GM23248 (cell line): Measurements from ENCODE around the gene MPND. TPM values are rescaled to one million over a fixed set of nuclear protein-coding genes. Genes with fewer than 3 reads are reported as not detected.

ENCODE experiments used
- DNase-seq: peaks from one replicate; pipeline ENCODE4 v3.0.0-alpha.2; 2015
- H2AFZ ChIP-seq: fragments of 200-600 bp; sonication (generic); 2 replicates; pipeline ENCODE4 v1.6.1; 2016; ENCODE audit warnings: antibody characterized with exemption
- H3F3A ChIP-seq: fragments of 200-600 bp; sonication (generic); 2 replicates; pipeline ENCODE4 v1.6.1; 2016; ENCODE audit warnings: mild to moderate bottlenecking, antibody characterized with exemption, mixed run types; ENCODE audit not compliant: insufficient read depth
- H3K27ac ChIP-seq: fragments of 200-600 bp; sonication (generic); 2 replicates; pipeline ENCODE4 v1.5.1; 2016; ENCODE audit warnings: mild to moderate bottlenecking
- H3K27me3 ChIP-seq: fragments of 200-600 bp; sonication (generic); replicated peaks from 2 replicates; pipeline ENCODE4 v1.6.1; 2016; ENCODE audit warnings: mild to moderate bottlenecking; ENCODE audit not compliant: insufficient read depth
- H3K36me3 ChIP-seq: fragments of 200-600 bp; sonication (generic); 2 replicates; pipeline ENCODE4 v1.6.1; 2016; ENCODE audit warnings: low read depth, mild to moderate bottlenecking
- H3K4me1 ChIP-seq: fragments of 200-600 bp; sonication (generic); 2 replicates; pipeline ENCODE4 v1.6.1; 2016; ENCODE audit warnings: mild to moderate bottlenecking; ENCODE audit not compliant: insufficient read depth
- H3K4me2 ChIP-seq: fragments of 200-600 bp; sonication (generic); one replicate; pipeline ENCODE4 v1.6.1; 2016; ENCODE audit warnings: mild to moderate bottlenecking; ENCODE audit not compliant: unreplicated experiment
- H3K4me3 ChIP-seq: fragments of 200-600 bp; sonication (generic); 2 replicates; pipeline ENCODE4 v1.5.1; 2016; ENCODE audit warnings: mild to moderate bottlenecking
- H3K79me2 ChIP-seq: fragments of 200-600 bp; sonication (generic); 2 replicates; pipeline ENCODE4 v1.6.1; 2016; ENCODE audit warnings: mild to moderate bottlenecking; ENCODE audit not compliant: insufficient read depth
- H3K9ac ChIP-seq: fragments of 200-600 bp; sonication (generic); 2 replicates; pipeline ENCODE4 v1.6.1; 2016; ENCODE audit warnings: mild to moderate bottlenecking
- H3K9me2 ChIP-seq: fragments of 200-600 bp; sonication (generic); 2 replicates; pipeline ENCODE4 v1.6.1; 2016; ENCODE audit warnings: mixed run types, mild to moderate bottlenecking, moderate library complexity; ENCODE audit not compliant: insufficient read depth
- H3K9me3 ChIP-seq: fragments of 200-600 bp; sonication (generic); one replicate; pipeline ENCODE4 v1.6.1; 2017; ENCODE audit warnings: low read depth
- H4K20me1 ChIP-seq: fragments of 200-600 bp; sonication (generic); 2 replicates; pipeline ENCODE4 v1.6.0; 2016; ENCODE audit not compliant: insufficient read depth
- EZH2 ChIP-seq: fragments of 200-600 bp; sonication (generic); IDR thresholded peaks from 2 replicates; pipeline ENCODE4 v1.6.1; 2018; ENCODE audit warnings: antibody characterized with exemption, mild to moderate bottlenecking; ENCODE audit not compliant: insufficient read depth, poor library complexity, severe bottlenecking
- EZH2phosphoT487 ChIP-seq: fragments of 200-600 bp; sonication (generic); IDR thresholded peaks from 2 replicates; pipeline ENCODE4 v1.6.1; 2018; ENCODE audit warnings: antibody characterized with exemption, moderate library complexity, mild to moderate bottlenecking, low read depth; ENCODE audit not compliant: insufficient read depth
- WGBS, 2 experiments: methylation state at CpG; one replicate each; pipeline ENCODE4 v1.1.6; 2015 to 2017; ENCODE audit warnings: low lambda C conversion rate in 2 of 2, low coverage in 1 of 2; ENCODE audit errors: missing lambda C conversion rate in 2 of 2; 5-methylcytosine and 5-hydroxymethylcytosine counted together
- in situ Hi-C: fragments of 300-500 bp; cut with MboI; formaldehyde crosslinking; loops from 2 replicates; pipeline ENCODE4 v1.15.0; 2020
- polyA plus RNA-seq: library from polyadenylated mRNA; unstranded; fragments of >200 nt; fragmentation: Nextera tagmentation; extraction: Ambion mirVana; gene quantifications from 2 replicates; pipeline ENCODE4 v1.2.1, GENCODE V29; 2016
- total RNA-seq: library from RNA; depleted of rRNA; stranded (reverse); fragments of >200 nt; shearing (Covaris generic); gene quantifications from 2 replicates; pipeline ENCODE4 v1.2.3, GENCODE V29; 2014

The MPND gene
- total and polyA plus RNA-seq, 2 experiments from 2014 or later = 3.0 to 8.4 TPM

DNA sequence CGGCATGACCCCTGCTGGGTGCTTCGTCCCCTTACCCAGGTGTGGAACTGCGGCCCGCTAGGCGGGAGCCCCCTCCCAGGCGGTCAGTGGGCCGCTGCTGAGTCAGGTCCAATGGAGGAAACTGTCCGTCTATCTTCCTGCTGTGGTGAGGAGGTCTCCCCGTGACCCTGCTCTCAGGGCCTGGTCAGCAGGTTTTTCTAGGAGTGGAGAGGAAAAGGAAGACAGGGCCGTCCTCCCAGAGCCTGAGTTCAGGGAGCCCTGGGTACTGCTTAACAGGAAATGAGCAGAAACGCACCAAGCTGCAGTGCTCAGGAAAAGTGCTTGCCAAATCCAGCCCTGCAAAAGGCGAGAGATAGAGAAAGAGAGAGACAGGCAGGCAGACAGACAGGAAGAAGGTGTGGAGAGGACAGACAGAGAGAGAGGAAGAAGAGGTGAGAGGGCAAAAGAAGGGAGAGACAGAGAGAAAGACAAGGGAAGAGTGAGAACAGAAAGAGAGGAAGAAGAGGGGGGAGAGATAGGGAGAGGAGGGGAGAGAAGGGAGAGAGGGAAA, 46.7 kb downstream of the MPND start:
- Histone ChIP-seq H3K27ac (peak overlapping the region; percentile 83), H3K36me3 (no peaks in the 10 kb centered on the region), H3K4me3 (peak overlapping the region; percentile 52), H3K27me3 (no peaks in the 10 kb centered on the region), H3K79me2 (peaks cover 100% of the 10 kb centered on the region), H3K4me2 (peak overlapping the region; percentile 69), H3K9me3 (no peaks in the 10 kb centered on the region), H4K20me1 (peaks cover 19% of the 10 kb centered on the region; the same call in 1 of the 2 replicates), H3K9me2 (no peaks in the 10 kb centered on the region), H3F3A (peaks cover 52% of the 10 kb centered on the region), H2AFZ (no peak overlapping the region), H3K9ac (peak overlapping the region; percentile 70), H3K4me1 (peaks cover 70% of the 10 kb centered on the region)
- in situ Hi-C loops = no loop called here
- WGBS, 2 experiments = 59 to 65% methylated on average over 12 of the region's 12 CpGs
- peak; percentile 64 for DNase-seq
- TF ChIP-seq EZH2 (no peak), EZH2phosphoT487 (no peak)

DNA sequence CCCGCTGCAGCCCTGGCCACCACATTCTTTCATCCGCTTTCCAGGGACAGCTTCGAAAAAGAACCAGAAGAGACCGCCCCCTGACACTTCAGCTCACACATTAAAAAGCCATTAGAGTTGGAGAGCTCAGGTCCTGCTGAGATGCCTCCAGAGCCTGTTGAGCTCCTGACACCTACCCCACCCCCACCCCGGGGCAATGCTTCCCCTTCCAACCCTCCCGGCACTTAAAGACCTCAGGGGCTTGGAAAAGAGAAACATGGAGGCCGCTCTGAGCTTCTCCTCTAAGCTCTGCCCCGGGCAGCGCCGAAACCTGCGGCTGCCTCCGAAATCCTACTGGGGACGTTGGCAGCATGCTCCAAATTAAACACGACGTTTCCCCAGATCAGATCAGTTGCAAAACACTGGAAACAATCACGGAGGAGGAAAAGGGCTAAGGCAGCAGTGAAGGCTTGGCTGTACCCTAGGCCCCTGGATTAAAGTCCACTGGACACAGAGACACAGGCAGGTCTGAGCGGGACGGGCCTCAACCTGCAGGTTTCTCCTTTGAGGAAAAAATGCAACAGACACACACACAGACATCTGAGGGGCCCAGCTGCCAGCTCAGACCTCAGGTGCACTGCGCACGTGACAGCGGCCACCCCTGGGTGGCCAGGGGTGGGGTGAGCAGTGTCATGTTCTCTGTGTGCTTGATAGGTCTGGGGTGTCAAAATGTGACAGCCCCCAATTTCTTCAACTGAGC, 47.4 kb downstream of the MPND start:
- peaks cover 19% of the 10 kb centered on the region; the same call in 1 of the 2 replicates for H4K20me1 ChIP-seq
- no peak for TF ChIP-seq EZH2
- no peak for TF ChIP-seq EZH2phosphoT487
- H3K4me3 ChIP-seq = peak overlapping the region; percentile 52
- in situ Hi-C loops = no loop called here
- no peaks in the 10 kb centered on the region for H3K9me2 ChIP-seq
- peak overlapping the region; percentile 83 for H3K27ac ChIP-seq
- peaks cover 100% of the 10 kb centered on the region for H3K79me2 ChIP-seq
- peak overlapping the region; percentile 70 for H3K9ac ChIP-seq
- H3F3A ChIP-seq = peaks cover 54% of the 10 kb centered on the region
- no peak overlapping the region for H2AFZ ChIP-seq
- no peaks in the 10 kb centered on the region for H3K27me3 ChIP-seq
- no peaks in the 10 kb centered on the region for H3K9me3 ChIP-seq
- WGBS, 2 experiments = 29 to 32% methylated on average over 17 to 21 of the region's 21 CpGs
- H3K4me1 ChIP-seq = peaks cover 66% of the 10 kb centered on the region
- peak overlapping the region; percentile 69 for H3K4me2 ChIP-seq
- no peaks in the 10 kb centered on the region; the same call in 1 of the 2 replicates for H3K36me3 ChIP-seq
- DNase-seq = peak; percentile 51

DNA sequence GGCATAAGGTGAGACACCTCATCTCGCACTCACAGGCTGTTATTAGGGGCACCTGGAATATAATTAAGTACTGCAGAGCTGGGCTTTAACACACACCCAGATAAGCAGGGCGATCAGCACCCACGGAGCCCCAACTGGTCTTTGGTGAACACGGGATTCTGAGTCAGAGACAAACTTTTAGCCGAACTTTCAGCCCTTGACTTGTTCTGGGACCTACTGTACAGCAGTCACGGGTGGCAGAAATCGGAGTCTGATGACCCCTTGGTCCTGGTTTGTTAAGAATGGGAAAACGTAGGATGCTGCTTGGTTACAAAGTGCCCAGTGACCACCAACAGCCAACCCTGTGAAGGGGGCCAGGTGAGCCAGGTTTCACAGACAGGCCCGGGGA, 47.9 kb downstream of the MPND start:
- Histone ChIP-seq H3K36me3 (no peaks in the 10 kb centered on the region; the same call in 1 of the 2 replicates), H3K4me2 (peak overlapping the region; percentile 69), H3K9ac (peak overlapping the region; percentile 70), H3K79me2 (peaks cover 100% of the 10 kb centered on the region), H3K9me2 (no peaks in the 10 kb centered on the region), H3K9me3 (no peaks in the 10 kb centered on the region), H3K27me3 (no peaks in the 10 kb centered on the region), H3K27ac (peak overlapping the region; percentile 83), H3F3A (peaks cover 54% of the 10 kb centered on the region), H2AFZ (no peak overlapping the region), H3K4me1 (peaks cover 60% of the 10 kb centered on the region), H4K20me1 (peaks cover 19% of the 10 kb centered on the region; the same call in 1 of the 2 replicates), H3K4me3 (peak overlapping the region; percentile 52)
- WGBS, 2 experiments = 23 to 27% methylated on average over 9 of the region's 9 CpGs
- in situ Hi-C loops = no loop called here
- no peak for TF ChIP-seq EZH2phosphoT487
- TF ChIP-seq EZH2 = no peak
- peak; percentile 75 for DNase-seq

DNA sequence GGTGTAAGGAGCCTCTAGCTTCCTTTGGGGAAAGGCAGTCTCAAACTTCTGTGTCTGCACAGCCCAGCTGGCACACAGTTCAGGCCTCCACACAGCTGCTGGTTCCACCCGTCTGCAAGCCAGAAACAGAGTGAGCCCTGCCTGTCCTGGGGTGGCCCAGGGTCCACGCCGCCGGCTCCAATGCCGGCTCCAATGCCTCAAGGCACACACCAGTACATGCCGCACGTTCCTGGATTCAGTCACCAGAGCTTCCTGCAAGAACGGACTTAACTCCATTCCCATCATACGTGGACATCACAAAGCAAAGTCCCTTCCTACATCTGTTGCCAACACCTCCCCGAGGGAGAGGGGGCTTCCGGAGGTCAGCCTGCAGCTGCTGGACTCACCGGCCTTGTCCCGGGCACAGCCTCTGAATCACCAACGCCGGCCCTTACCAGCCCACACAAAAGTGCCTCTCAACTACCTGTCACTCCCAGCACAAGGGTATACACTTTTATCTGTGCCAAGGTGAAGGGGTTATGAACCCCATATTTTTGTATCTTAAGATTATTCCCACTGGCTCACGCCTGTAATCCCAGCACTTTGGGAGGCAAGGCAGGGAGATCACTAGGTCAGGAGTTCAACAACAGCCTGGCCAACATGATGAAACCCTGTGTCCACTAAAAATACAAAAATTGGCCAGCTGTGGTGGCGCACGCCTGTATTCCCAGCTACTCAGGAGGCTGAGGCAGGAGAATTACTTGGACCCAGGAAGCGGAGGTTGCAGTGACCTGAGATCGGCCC, 48.5 kb downstream of the MPND start:
- H3K4me2 ChIP-seq = peak overlapping the region; percentile 69
- H2AFZ ChIP-seq = no peak overlapping the region
- in situ Hi-C loops = no loop called here
- peak overlapping the region; percentile 52 for H3K4me3 ChIP-seq
- 16% methylated on average over 19 to 20 of the region's 20 CpGs for WGBS, 2 experiments
- peak overlapping the region; percentile 83 for H3K27ac ChIP-seq
- peak overlapping the region; percentile 70 for H3K9ac ChIP-seq
- H3K9me3 ChIP-seq = no peaks in the 10 kb centered on the region
- peaks cover 100% of the 10 kb centered on the region for H3K79me2 ChIP-seq
- H3K36me3 ChIP-seq = no peaks in the 10 kb centered on the region; the same call in 1 of the 2 replicates
- H4K20me1 ChIP-seq = peaks cover 19% of the 10 kb centered on the region; the same call in 1 of the 2 replicates
- peak; percentile 78 for DNase-seq
- no peak for TF ChIP-seq EZH2
- TF ChIP-seq EZH2phosphoT487 = no peak
- H3K4me1 ChIP-seq = peaks cover 63% of the 10 kb centered on the region
- no peaks in the 10 kb centered on the region for H3K27me3 ChIP-seq
- no peaks in the 10 kb centered on the region for H3K9me2 ChIP-seq
- peaks cover 58% of the 10 kb centered on the region for H3F3A ChIP-seq
